ENCODE results near the gene FAM124A. TPM values are rescaled to one million over a fixed set of nuclear protein-coding genes. Genes with fewer than 3 reads are reported as not detected.

The FAM124A gene
- total and polyA plus RNA-seq, 9 donors: 0.48 to 8.8 (median 1.9) TPM

DNA sequence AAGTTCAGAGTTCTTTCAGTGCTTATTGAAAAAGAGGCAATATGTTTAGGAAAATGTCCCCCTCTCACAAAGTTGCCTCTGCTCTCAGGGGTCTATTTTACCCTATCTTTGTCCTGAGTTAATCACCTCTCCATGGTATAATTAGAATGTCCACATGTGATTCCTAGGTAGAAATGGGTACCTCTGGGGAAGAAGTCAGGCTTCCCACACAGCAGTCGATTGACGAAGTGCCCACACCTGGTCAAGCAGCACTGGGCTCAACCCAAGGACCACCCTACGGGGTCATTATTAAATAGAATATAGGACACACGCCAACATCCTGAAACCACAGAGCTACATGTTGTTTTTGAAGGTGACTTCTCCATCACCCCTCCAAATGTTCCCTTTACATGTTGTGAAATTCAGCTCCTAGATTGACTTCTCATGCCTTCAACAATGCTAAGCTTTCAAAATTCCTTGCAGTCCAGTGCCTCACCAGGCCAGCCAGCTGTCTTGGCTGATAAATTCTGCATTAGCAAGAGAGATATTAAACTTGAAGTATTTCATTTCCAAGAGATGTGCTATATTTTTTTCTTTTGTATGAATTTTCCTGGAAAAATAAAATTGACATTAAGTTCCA is 43.6 kb upstream of the FAM124A start:
- no peak for DNase-seq
- WGBS, 3 donors: 89 to 94% (median 93%) methylated on average over 4 of the region's 4 CpGs
- Histone ChIP-seq H3K27me3 (no peaks in the 10 kb centered on the region), H3K27ac (no peak overlapping the region), H3K9me3 (no peaks in the 10 kb centered on the region), H3K4me3 (no peak overlapping the region), H3K36me3 (no peaks in the 10 kb centered on the region), H3K4me1 (ENCODE audit: insufficient read depth) (no peaks in the 10 kb centered on the region)
- TF ChIP-seq EP300 (IDR thresholded peaks at IDR 0.05) (no peak), POLR2A (IDR thresholded peaks at IDR 0.05) (no peak)
- TF ChIP-seq, protein P1, sequence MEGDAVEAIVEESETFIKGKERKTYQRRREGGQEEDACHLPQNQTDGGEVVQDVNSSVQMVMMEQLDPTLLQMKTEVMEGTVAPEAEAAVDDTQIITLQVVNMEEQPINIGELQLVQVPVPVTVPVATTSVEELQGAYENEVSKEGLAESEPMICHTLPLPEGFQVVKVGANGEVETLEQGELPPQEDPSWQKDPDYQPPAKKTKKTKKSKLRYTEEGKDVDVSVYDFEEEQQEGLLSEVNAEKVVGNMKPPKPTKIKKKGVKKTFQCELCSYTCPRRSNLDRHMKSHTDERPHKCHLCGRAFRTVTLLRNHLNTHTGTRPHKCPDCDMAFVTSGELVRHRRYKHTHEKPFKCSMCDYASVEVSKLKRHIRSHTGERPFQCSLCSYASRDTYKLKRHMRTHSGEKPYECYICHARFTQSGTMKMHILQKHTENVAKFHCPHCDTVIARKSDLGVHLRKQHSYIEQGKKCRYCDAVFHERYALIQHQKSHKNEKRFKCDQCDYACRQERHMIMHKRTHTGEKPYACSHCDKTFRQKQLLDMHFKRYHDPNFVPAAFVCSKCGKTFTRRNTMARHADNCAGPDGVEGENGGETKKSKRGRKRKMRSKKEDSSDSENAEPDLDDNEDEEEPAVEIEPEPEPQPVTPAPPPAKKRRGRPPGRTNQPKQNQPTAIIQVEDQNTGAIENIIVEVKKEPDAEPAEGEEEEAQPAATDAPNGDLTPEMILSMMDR (IDR thresholded peaks at IDR 0.05): no peak
- intact Hi-C loops (cut with DNase I): no loop called here

GRCh38 chr13:51179432-51179971 is 42.7 kb upstream of the FAM124A start:
- DNase-seq: no peak
- Histone ChIP-seq H3K4me1 (ENCODE audit: insufficient read depth) (no peaks in the 10 kb centered on the region), H3K27me3 (no peaks in the 10 kb centered on the region), H3K9me3 (no peaks in the 10 kb centered on the region), H3K36me3 (no peaks in the 10 kb centered on the region), H3K27ac (no peak overlapping the region), H3K4me3 (no peak overlapping the region)
- WGBS, 3 donors: 71 to 82% (median 76%) methylated on average over 5 of the region's 5 CpGs
- TF ChIP-seq POLR2A (IDR thresholded peaks at IDR 0.05) (no peak), EP300 (IDR thresholded peaks at IDR 0.05) (no peak)
- TF ChIP-seq, protein P1 (IDR thresholded peaks at IDR 0.05): no peak
- intact Hi-C loops (cut with DNase I): no loop called here

- Histone ChIP-seq H3K4me1 (ENCODE audit: insufficient read depth) (no peaks in the 10 kb centered on the region), H3K27me3 (no peaks in the 10 kb centered on the region), H3K4me3 (no peak overlapping the region), H3K9me3 (no peaks in the 10 kb centered on the region), H3K36me3 (no peaks in the 10 kb centered on the region), H3K27ac (no peak overlapping the region)
- no peak for DNase-seq
- intact Hi-C loops (cut with DNase I): no loop called here
- TF ChIP-seq POLR2A (IDR thresholded peaks at IDR 0.05): no peak
- no peak for TF ChIP-seq EP300 (IDR thresholded peaks at IDR 0.05)
- TF ChIP-seq, protein P1 (IDR thresholded peaks at IDR 0.05): no peak
- 18 to 42% (median 39%) methylated on average over 2 of the region's 2 CpGs for WGBS, 3 donors
Measured at GRCh38 chr13:51180853-51181511, 41.2 kb upstream of the FAM124A start.

- 38 to 47% (median 39%) methylated on average over 4 of the region's 4 CpGs for WGBS, 3 donors
- DNase-seq: no peak
- Histone ChIP-seq H3K4me3 (no peak overlapping the region), H3K36me3 (no peaks in the 10 kb centered on the region), H3K4me1 (ENCODE audit: insufficient read depth) (no peaks in the 10 kb centered on the region), H3K27me3 (no peaks in the 10 kb centered on the region), H3K9me3 (no peaks in the 10 kb centered on the region), H3K27ac (no peak overlapping the region)
- no peak for TF ChIP-seq EP300 (IDR thresholded peaks at IDR 0.05)
- no peak for TF ChIP-seq POLR2A (IDR thresholded peaks at IDR 0.05)
- TF ChIP-seq, protein P1 (IDR thresholded peaks at IDR 0.05): no peak
- intact Hi-C loops (cut with DNase I): no loop called here
Measured at GRCh38 chr13:51181786-51182383, 40.3 kb upstream of the FAM124A start.

Measured in ovary (tissue), 9 donors.